Mesangial cell (primary cell): Measurements from ENCODE around the gene SLC6A14. TPM values are rescaled to one million over a fixed set of nuclear protein-coding genes. Genes with fewer than 3 reads are reported as not detected.

Experiments
- total RNA-seq: library from RNA; depleted of rRNA; stranded (reverse); fragments of >200 nt; gene quantifications from 2 replicates; pipeline ENCODE4 v1.2.3, GENCODE V29; 2015

The SLC6A14 gene, protein sequence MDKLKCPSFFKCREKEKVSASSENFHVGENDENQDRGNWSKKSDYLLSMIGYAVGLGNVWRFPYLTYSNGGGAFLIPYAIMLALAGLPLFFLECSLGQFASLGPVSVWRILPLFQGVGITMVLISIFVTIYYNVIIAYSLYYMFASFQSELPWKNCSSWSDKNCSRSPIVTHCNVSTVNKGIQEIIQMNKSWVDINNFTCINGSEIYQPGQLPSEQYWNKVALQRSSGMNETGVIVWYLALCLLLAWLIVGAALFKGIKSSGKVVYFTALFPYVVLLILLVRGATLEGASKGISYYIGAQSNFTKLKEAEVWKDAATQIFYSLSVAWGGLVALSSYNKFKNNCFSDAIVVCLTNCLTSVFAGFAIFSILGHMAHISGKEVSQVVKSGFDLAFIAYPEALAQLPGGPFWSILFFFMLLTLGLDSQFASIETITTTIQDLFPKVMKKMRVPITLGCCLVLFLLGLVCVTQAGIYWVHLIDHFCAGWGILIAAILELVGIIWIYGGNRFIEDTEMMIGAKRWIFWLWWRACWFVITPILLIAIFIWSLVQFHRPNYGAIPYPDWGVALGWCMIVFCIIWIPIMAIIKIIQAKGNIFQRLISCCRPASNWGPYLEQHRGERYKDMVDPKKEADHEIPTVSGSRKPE
- not detected in 2 replicates for total RNA-seq

DNA sequence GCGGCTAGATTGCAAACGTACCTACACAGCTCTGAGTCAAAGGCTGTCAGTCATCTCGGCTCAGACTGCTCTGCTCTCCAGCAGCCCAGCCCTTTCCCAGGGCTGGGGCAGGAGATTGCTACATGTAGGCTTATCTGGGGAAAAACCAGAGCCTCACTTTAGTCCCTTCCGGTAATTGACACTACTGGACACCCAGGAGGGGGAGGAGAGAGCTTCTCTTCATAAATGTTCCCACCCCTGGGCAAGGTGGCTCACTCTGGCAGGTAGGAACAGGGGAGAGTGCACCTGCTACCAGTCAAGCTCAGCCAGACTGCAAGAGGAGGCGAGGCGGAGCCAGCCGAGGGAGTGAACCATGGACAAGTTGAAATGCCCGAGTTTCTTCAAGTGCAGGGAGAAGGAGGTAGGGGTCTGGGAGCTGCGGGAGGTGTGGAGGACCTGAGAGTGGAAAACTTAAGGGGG lies at the start of gene SLC6A14:
Gene SLC6A14 (plus strand): TSS at position 249 of the 459 bp plus-strand sequence. CDS start 104 bp downstream, at position 353.

DNA sequence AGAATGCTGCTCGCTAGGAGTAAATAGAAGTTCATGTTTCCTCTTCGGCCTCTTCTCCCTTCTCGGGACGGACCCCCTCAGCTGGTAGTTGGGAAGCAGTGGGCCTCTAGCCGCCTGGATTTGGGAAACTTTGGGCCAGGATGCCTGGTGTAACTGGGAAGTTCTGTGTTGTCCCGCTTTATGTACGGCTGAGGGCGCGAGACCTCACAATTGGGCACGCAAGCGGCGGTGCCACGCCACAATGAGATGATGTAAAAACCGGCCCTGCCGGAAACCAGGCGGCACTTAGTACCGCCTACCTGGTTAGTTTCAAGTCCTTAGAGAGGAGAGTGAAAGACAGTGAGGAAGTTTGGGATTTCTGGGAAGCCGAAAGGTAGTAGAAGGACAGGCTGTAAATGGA lies 26.4 kb downstream of the SLC6A14 start, which contains the start of gene CT83:
Gene CT83 (minus strand): TSS at position 155 of the 400 bp plus-strand sequence. CDS start 120 bp downstream, at position 35.

Other genes with a start within 250 kb of the SLC6A14 start
- gene CT83, start 26.4 kb downstream of the SLC6A14 start, total RNA-seq = not detected in 2 replicates